Transverse colon (tissue), 4 donors: Measurements from ENCODE around the gene TMEM123. TPM values are rescaled to one million over a fixed set of nuclear protein-coding genes. Genes with fewer than 3 reads are reported as not detected.

ENCODE experiments used
- DNase-seq: peaks from one replicate; pipeline ENCODE4 v3.0.0-alpha.2; 2019
- H3K27ac ChIP-seq, 4 donors: fragments of 200-600 bp; sonication (generic); 2 replicates each; pipeline ENCODE4 v1.5.1; 2016 to 2018; ENCODE audit warnings: inconsistent platforms in 4 of 4
- H3K27me3 ChIP-seq: fragments of 200-600 bp; sonication (generic); 2 replicates; pipeline ENCODE4 v1.5.1; 2017; ENCODE audit warnings: inconsistent platforms
- H3K36me3 ChIP-seq, 4 donors: fragments of 200-600 bp; sonication (generic); 2 replicates each; pipeline ENCODE4 v1.5.1; 2017 to 2019; ENCODE audit warnings: inconsistent platforms in 4 of 4
- H3K4me1 ChIP-seq, 4 donors: fragments of 200-600 bp; sonication (generic); 2 replicates each; pipeline ENCODE4 v1.5.1; 2017 to 2020; ENCODE audit warnings: inconsistent platforms in 4 of 4
- H3K4me3 ChIP-seq, 4 donors: fragments of 200-600 bp; sonication (generic); 1 replicate in 1 of 4; 2 replicates in 3 of 4; pipeline versions ENCODE4 v1.5.1 to v1.6.1; 2017 to 2019; ENCODE audit warnings: inconsistent platforms in 4 of 4
- H3K9me3 ChIP-seq, 2 donors: fragments of 200-600 bp; sonication (generic); 2 replicates each; pipeline ENCODE4 v1.5.1; 2017 to 2019; ENCODE audit warnings: inconsistent platforms in 2 of 2
- CTCF ChIP-seq, 5 experiments: fragments of 200-600 bp in 3 of 5; fragments of 450-650 bp in 2 of 5; sonication (generic) in 3 of 5; IDR thresholded peaks; 1 replicate in 2 of 5; 2 replicates in 3 of 5; pipeline ENCODE4 v1.5.1; 2016 to 2017; ENCODE audit warnings: antibody characterized with exemption in 5 of 5, inconsistent platforms in 3 of 5, mild to moderate bottlenecking in 2 of 5, moderate library complexity in 1 of 5
- EP300 ChIP-seq: sonication (generic); formaldehyde crosslinking; IDR thresholded peaks from one replicate; pipeline ENCODE4 v1.6.1; 2017; ENCODE audit warnings: antibody characterized with exemption, low read depth
- POLR2A ChIP-seq: fragments of 450-650 bp; IDR thresholded peaks from one replicate; pipeline ENCODE4 v1.6.1; 2016; ENCODE audit warnings: antibody characterized with exemption, mild to moderate bottlenecking, moderate library complexity
- POLR2AphosphoS5 ChIP-seq, 3 donors: sonication (generic); formaldehyde crosslinking; IDR thresholded peaks; one replicate each; pipeline ENCODE4 v1.6.1; 2016; ENCODE audit warnings: antibody characterized with exemption in 3 of 3
- WGBS, 2 donors: methylation state at CpG; one replicate each; pipeline ENCODE4 v1.1.5; 2018; ENCODE audit warnings: low coverage in 1 of 2; 5-methylcytosine and 5-hydroxymethylcytosine counted together
- in situ Hi-C, 4 donors: fragments of 200-750 bp; cut with MboI; loops; one replicate each; pipeline versions ENCODE4 v1.15.0 to v1.15.1; 2017; ENCODE audit warnings: low sequenced_read_pairs in 3 of 4, low pct_ligation_motif_present in 1 of 4, low pct_unique_long_range_greater_than_20kb in 1 of 4
- intact Hi-C: fragments of 100-400 bp; cut with DNase I; formaldehyde crosslinking; loops from one replicate; pipeline ENCODE4 v1.15.1; 2023; ENCODE audit warnings: low total_unique reads
- total RNA-seq, 4 donors: library from RNA; depleted of rRNA; stranded (reverse); fragments of >200 nt; gene quantifications; one replicate each; pipeline ENCODE4 v1.1.0, GENCODE V29; 2016

TMEM123 gene
- total RNA-seq, 4 donors from 2014 or later = 55.4 to 137 (median 104) TPM

- H3K9me3 ChIP-seq = no peaks in the 10 kb centered on the region
- no peak for TF ChIP-seq EP300
- no peak for TF ChIP-seq CTCF (IDR thresholded peaks at IDR 0.05)
- TF ChIP-seq POLR2A = no peak
- TF ChIP-seq POLR2AphosphoS5 (IDR thresholded peaks at IDR 0.05) = no peak
- in situ Hi-C loops (loop anchor here in 1 of 4 donors (25.0 kb wide), 1 partner anchor 101 kb away; no protein-coding TSS in a partner anchor), intact Hi-C loops (no loop called here)
- H3K27ac ChIP-seq = no peak overlapping the region
- DNase-seq = no peak
- H3K36me3 ChIP-seq = peaks cover 0 to 33% (median 0%) of the 10 kb centered on the region in 4 donors
- H3K4me1 ChIP-seq = peaks cover 0 to 9% (median 0%) of the 10 kb centered on the region in 4 donors
- no peak overlapping the region for H3K4me3 ChIP-seq
- no peaks in the 10 kb centered on the region for H3K27me3 ChIP-seq
- WGBS, 2 donors = 70 to 72% methylated on average over 2 of the region's 2 CpGs
Measured at GRCh38 chr11:102386136-102386734, 66.3 kb downstream of the TMEM123 start.

- Histone ChIP-seq H3K36me3 (peaks cover 0 to 39% (median 0%) of the 10 kb centered on the region in 4 donors), H3K9me3 (no peaks in the 10 kb centered on the region), H3K4me3 (no peak overlapping the region), H3K27ac (no peak overlapping the region), H3K27me3 (no peaks in the 10 kb centered on the region), H3K4me1 (peaks cover 0 to 7% (median 0%) of the 10 kb centered on the region in 4 donors)
- no peak for DNase-seq
- in situ Hi-C loops (loop anchor here in 1 of 4 donors (25.0 kb wide), 1 partner anchor 102 kb away; no protein-coding TSS in a partner anchor), intact Hi-C loops (no loop called here)
- WGBS, 2 donors = 89 to 96% methylated on average over 5 of the region's 5 CpGs
- TF ChIP-seq EP300 = no peak
- no peak for TF ChIP-seq POLR2AphosphoS5 (IDR thresholded peaks at IDR 0.05)
- TF ChIP-seq POLR2A = no peak
- TF ChIP-seq CTCF (IDR thresholded peaks at IDR 0.05) = no peak
Measured at GRCh38 chr11:102385085-102386007, 67.2 kb downstream of the TMEM123 start.

GRCh38 chr11:102384419-102385079 is 68.0 kb downstream of the TMEM123 start:
- no peak for TF ChIP-seq POLR2AphosphoS5 (IDR thresholded peaks at IDR 0.05)
- no peak for TF ChIP-seq POLR2A
- no peak for TF ChIP-seq CTCF (IDR thresholded peaks at IDR 0.05)
- TF ChIP-seq EP300 = no peak
- Histone ChIP-seq H3K4me1 (peaks cover 0 to 6% (median 0%) of the 10 kb centered on the region in 4 donors), H3K9me3 (no peaks in the 10 kb centered on the region), H3K27me3 (no peaks in the 10 kb centered on the region), H3K4me3 (no peak overlapping the region), H3K36me3 (peaks cover 0 to 47% (median 4%) of the 10 kb centered on the region in 4 donors), H3K27ac (no peak overlapping the region)
- no peak for DNase-seq
- intact Hi-C loops = no loop called here
- 89 to 95% methylated on average over 8 to 15 of the region's 15 CpGs for WGBS, 2 donors
- in situ Hi-C loops = loop anchor here in 1 of 4 donors (25.0 kb wide), 1 partner anchor 103 kb away; no protein-coding TSS in a partner anchor

- Histone ChIP-seq H3K9me3 (no peaks in the 10 kb centered on the region), H3K4me1 (peaks cover 0 to 6% (median 0%) of the 10 kb centered on the region in 4 donors), H3K27me3 (no peaks in the 10 kb centered on the region), H3K27ac (no peak overlapping the region), H3K36me3 (peaks cover 0 to 54% (median 7%) of the 10 kb centered on the region in 4 donors), H3K4me3 (no peak overlapping the region)
- no peak for DNase-seq
- TF ChIP-seq POLR2A = no peak
- TF ChIP-seq CTCF (IDR thresholded peaks at IDR 0.05) = no peak
- TF ChIP-seq EP300 = no peak
- no peak for TF ChIP-seq POLR2AphosphoS5 (IDR thresholded peaks at IDR 0.05)
- intact Hi-C loops (no loop called here), in situ Hi-C loops (loop anchor here in 1 of 4 donors (25.0 kb wide), 1 partner anchor 103 kb away; no protein-coding TSS in a partner anchor)
- WGBS, 2 donors = 90 to 91% methylated on average over 3 of the region's 3 CpGs
Measured at GRCh38 chr11:102383839-102384238, 68.7 kb downstream of the TMEM123 start.
